HepG2 (cell line): ENCODE data around the gene ANKRD35. TPM values are rescaled to one million over a fixed set of nuclear protein-coding genes. Genes with fewer than 3 reads are reported as not detected.

ENCODE experiments used
- ARNT ChIP-seq: fragments of 450-650 bp; IDR thresholded peaks from 2 replicates; pipeline ENCODE4 v1.6.1; 2017
- BRF2 ChIP-seq: sonication (generic); formaldehyde crosslinking; IDR thresholded peaks from 2 replicates; pipeline ENCODE4 v1.8.1; 2022; ENCODE audit warnings: mild to moderate bottlenecking, missing genetic modification reagents
- HIC2 ChIP-seq: sonication (generic); formaldehyde crosslinking; IDR thresholded peaks from 2 replicates; pipeline ENCODE4 v1.9.0; 2022; ENCODE audit warnings: low read depth, missing genetic modification reagents
- HMG20A ChIP-seq: IDR thresholded peaks from 2 replicates; pipeline ENCODE4 v1.6.1; 2016; ENCODE audit warnings: borderline replicate concordance
- KMT2B ChIP-seq: IDR thresholded peaks from 2 replicates; pipeline ENCODE4 v1.6.1; 2016; ENCODE audit warnings: missing genetic modification reagents, missing compliant biosample characterization
- NFKB2 ChIP-seq: sonication (generic); formaldehyde crosslinking; IDR thresholded peaks from 2 replicates; pipeline ENCODE4 v1.4.0; 2020; ENCODE audit warnings: missing genetic modification reagents, borderline replicate concordance
- RFXANK ChIP-seq: IDR thresholded peaks from 2 replicates; pipeline ENCODE4 v1.6.1; 2016
- SMC3 ChIP-seq: IDR thresholded peaks from 2 replicates; pipeline ENCODE4 v1.6.1; 2011; ENCODE audit warnings: low read length, improper control_type of control experiment
- TAF1 ChIP-seq: sonication (generic); formaldehyde crosslinking; IDR thresholded peaks from 2 replicates; pipeline ENCODE4 v1.4.0; 2020; ENCODE audit warnings: missing genetic modification reagents
- THAP11 ChIP-seq: IDR thresholded peaks from 2 replicates; pipeline ENCODE4 v1.6.1; 2016; ENCODE audit warnings: missing biosample characterization, missing genetic modification reagents
- YEATS2 ChIP-seq: sonication (generic); formaldehyde crosslinking; IDR thresholded peaks from 2 replicates; pipeline ENCODE4 v1.4.0; 2020; ENCODE audit warnings: missing genetic modification reagents, borderline replicate concordance
- ZNF503 ChIP-seq: sonication (generic); formaldehyde crosslinking; IDR thresholded peaks from 2 replicates; pipeline ENCODE4 v1.4.0; 2020; ENCODE audit warnings: missing genetic modification reagents
- ZNF629 ChIP-seq: sonication (generic); formaldehyde crosslinking; conservative IDR thresholded peaks from 2 replicates; pipeline ENCODE4 v1.5.0; 2020; ENCODE audit warnings: missing genetic modification reagents
- ZNF737 ChIP-seq: sonication (generic); formaldehyde crosslinking; IDR thresholded peaks from 2 replicates; pipeline ENCODE4 v1.5.0; 2020; ENCODE audit warnings: missing genetic modification reagents, mild to moderate bottlenecking, borderline replicate concordance
- ZNF788 ChIP-seq: sonication (generic); formaldehyde crosslinking; IDR thresholded peaks from 2 replicates; pipeline ENCODE4 v1.5.0; 2020; ENCODE audit warnings: mild to moderate bottlenecking, missing genetic modification reagents, borderline replicate concordance
- polyA plus RNA-seq, 8 experiments: library from polyadenylated mRNA; depleted of rRNA in 3 of 8; stranded (reverse) in 7 of 8; unstranded in 1 of 8; fragments of >200 nt; fragmentation: Illumina TruSeq in 4 of 8; extraction: Trizol in 4 of 8; gene quantifications; 2 replicates each; pipeline versions ENCODE4 v1.2.1 to v1.2.3, GENCODE V29; 2011 to 2016; ENCODE audit warnings: low read depth in 4 of 8, missing spikeins in 1 of 8, mixed read lengths in 1 of 8; ENCODE audit not compliant: insufficient read depth in 1 of 8
- total RNA-seq, 5 experiments: library from RNA; depleted of rRNA; stranded (reverse); fragments of >200 nt; fragmentation: Illumina TruSeq; extraction: Trizol; gene quantifications; 2 replicates each; pipeline ENCODE4 v1.2.3, GENCODE V29; 2016; ENCODE audit warnings: low read depth in 1 of 5
- TF ChIP-seq, protein P1 (sequence below): sonication (generic); formaldehyde crosslinking; IDR thresholded peaks from 2 replicates; pipeline ENCODE4 v1.4.0; 2020; ENCODE audit warnings: missing genetic modification reagents, borderline replicate concordance
- TF ChIP-seq, protein P2 (sequence below): sonication (generic); formaldehyde crosslinking; IDR thresholded peaks from 2 replicates; pipeline ENCODE4 v1.8.0; 2022; ENCODE audit warnings: mild to moderate bottlenecking, missing genetic modification reagents; ENCODE audit not compliant: insufficient replicate concordance
- TF ChIP-seq, protein P3 (sequence below), 2 experiments: sonication (generic) in 1 of 2; formaldehyde crosslinking in 1 of 2; IDR thresholded peaks; 2 replicates each; pipeline versions ENCODE4 v1.4.0 to v1.6.1; 2018 to 2020; ENCODE audit warnings: missing genetic modification reagents in 2 of 2, borderline replicate concordance in 1 of 2, low read depth in 1 of 2, mild to moderate bottlenecking in 1 of 2, missing biosample characterization in 1 of 2

The ANKRD35 gene
- total and polyA plus RNA-seq, 2 of the 13 experiments (the other 11 are each of a cell fraction or from before 2014, with no cell fraction given) = 0.02 TPM; not detected in 1

GRCh38 chr1:145891587-145892485 is 6.2 kb upstream of the ANKRD35 start (continued):
- TF ChIP-seq BRF2 (CRISPR knock-in tag) (peak; percentile 34; the same call in 1 of the 2 replicates), TAF1 (CRISPR knock-in tag) (peak; percentile 25; the same call in 1 of the 2 replicates), HMG20A (CRISPR knock-in tag) (peak; percentile 76; the same call in 1 of the 2 replicates), NFKB2 (peak; percentile 66; the same call in 1 of the 2 replicates), ZNF788 (CRISPR knock-in tag) (peak; percentile 66; the same call in 1 of the 2 replicates), ZNF503 (CRISPR knock-in tag) (peak; percentile 80; the same call in 1 of the 2 replicates), THAP11 (CRISPR knock-in tag) (peak; percentile 66), HIC2 (CRISPR knock-in tag) (peak; percentile 49; the same call in 1 of the 2 replicates), ARNT (no peak), ZNF737 (no peak), SMC3 (peak; percentile 96), RFXANK (CRISPR knock-in tag) (0 out of 2 replicates have a peak, but pooled peaks have one; percentile 64), ZNF629 (CRISPR knock-in tag) (no peak; the same call in 1 of the 2 replicates), KMT2B (CRISPR knock-in tag) (0 out of 2 replicates have a peak, but pooled peaks have one; percentile 64), YEATS2 (CRISPR knock-in tag) (peak; percentile 52; the same call in 1 of the 2 replicates)
- TF ChIP-seq, protein P1, sequence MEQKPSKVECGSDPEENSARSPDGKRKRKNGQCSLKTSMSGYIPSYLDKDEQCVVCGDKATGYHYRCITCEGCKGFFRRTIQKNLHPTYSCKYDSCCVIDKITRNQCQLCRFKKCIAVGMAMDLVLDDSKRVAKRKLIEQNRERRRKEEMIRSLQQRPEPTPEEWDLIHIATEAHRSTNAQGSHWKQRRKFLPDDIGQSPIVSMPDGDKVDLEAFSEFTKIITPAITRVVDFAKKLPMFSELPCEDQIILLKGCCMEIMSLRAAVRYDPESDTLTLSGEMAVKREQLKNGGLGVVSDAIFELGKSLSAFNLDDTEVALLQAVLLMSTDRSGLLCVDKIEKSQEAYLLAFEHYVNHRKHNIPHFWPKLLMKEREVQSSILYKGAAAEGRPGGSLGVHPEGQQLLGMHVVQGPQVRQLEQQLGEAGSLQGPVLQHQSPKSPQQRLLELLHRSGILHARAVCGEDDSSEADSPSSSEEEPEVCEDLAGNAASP (CRISPR knock-in tag) = peak; percentile 73
- TF ChIP-seq, protein P2, sequence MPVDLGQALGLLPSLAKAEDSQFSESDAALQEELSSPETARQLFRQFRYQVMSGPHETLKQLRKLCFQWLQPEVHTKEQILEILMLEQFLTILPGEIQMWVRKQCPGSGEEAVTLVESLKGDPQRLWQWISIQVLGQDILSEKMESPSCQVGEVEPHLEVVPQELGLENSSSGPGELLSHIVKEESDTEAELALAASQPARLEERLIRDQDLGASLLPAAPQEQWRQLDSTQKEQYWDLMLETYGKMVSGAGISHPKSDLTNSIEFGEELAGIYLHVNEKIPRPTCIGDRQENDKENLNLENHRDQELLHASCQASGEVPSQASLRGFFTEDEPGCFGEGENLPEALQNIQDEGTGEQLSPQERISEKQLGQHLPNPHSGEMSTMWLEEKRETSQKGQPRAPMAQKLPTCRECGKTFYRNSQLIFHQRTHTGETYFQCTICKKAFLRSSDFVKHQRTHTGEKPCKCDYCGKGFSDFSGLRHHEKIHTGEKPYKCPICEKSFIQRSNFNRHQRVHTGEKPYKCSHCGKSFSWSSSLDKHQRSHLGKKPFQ (CRISPR knock-in tag) = peak; percentile 15
- TF ChIP-seq, protein P3, sequence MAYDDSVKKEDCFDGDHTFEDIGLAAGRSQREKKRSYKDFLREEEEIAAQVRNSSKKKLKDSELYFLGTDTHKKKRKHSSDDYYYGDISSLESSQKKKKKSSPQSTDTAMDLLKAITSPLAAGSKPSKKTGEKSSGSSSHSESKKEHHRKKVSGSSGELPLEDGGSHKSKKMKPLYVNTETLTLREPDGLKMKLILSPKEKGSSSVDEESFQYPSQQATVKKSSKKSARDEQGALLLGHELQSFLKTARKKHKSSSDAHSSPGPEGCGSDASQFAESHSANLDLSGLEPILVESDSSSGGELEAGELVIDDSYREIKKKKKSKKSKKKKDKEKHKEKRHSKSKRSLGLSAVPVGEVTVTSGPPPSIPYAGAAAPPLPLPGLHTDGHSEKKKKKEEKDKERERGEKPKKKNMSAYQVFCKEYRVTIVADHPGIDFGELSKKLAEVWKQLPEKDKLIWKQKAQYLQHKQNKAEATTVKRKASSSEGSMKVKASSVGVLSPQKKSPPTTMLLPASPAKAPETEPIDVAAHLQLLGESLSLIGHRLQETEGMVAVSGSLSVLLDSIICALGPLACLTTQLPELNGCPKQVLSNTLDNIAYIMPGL (CRISPR knock-in tag; IDR thresholded peaks at IDR 0.05; ENCODE audit: borderline replicate concordance in 1 of 2, low read depth in 1 of 2) = peak; percentile 88 to 92; a peak in 3 of 4 replicates
